Stomach (tissue), 9 donors: ENCODE results near the gene INPP4B. TPM values are rescaled to one million over a fixed set of nuclear protein-coding genes. Genes with fewer than 3 reads are reported as not detected.

ENCODE experiments used
- DNase-seq, 2 donors: peaks; one replicate each; pipeline versions ENCODE4 v3.0.0 to v3.0.0-alpha.2; 2013 to 2019
- H3K27ac ChIP-seq, 5 donors: fragments of 200-600 bp in 4 of 5; sonication (generic) in 4 of 5; one replicate each; pipeline ENCODE4 v1.5.1; 2013 to 2019; ENCODE audit warnings: mild to moderate bottlenecking in 1 of 5, moderate library complexity in 1 of 5
- H3K27me3 ChIP-seq, 3 donors: fragments of 200-600 bp; sonication (generic); one replicate each; pipeline ENCODE4 v1.5.1; 2017 to 2019; ENCODE audit warnings: mixed run types in 1 of 3
- H3K36me3 ChIP-seq, 4 donors: fragments of 200-600 bp; sonication (generic); 1 replicate in 3 of 4; 2 replicates in 1 of 4; pipeline ENCODE4 v1.5.1; 2016 to 2019
- H3K4me1 ChIP-seq, 4 donors: fragments of 200-600 bp; sonication (generic); one replicate each; pipeline ENCODE4 v1.5.1; 2016 to 2019
- H3K4me3 ChIP-seq, 4 donors: fragments of 200-600 bp; sonication (generic) in 3 of 4; one replicate each; pipeline ENCODE4 v1.5.1; 2016 to 2019; ENCODE audit warnings: mild to moderate bottlenecking in 1 of 4
- H3K9me3 ChIP-seq, 4 donors: fragments of 200-600 bp; sonication (generic); one replicate each; pipeline ENCODE4 v1.5.1; 2016 to 2019
- EP300 ChIP-seq: sonication (generic); formaldehyde crosslinking; IDR thresholded peaks from one replicate; pipeline ENCODE4 v1.6.1; 2017; ENCODE audit warnings: antibody characterized with exemption
- POLR2A ChIP-seq, 4 donors: fragments of 450-650 bp; IDR thresholded peaks; one replicate each; pipeline ENCODE4 v1.6.1; 2016; ENCODE audit warnings: antibody characterized with exemption in 4 of 4, control low read depth in 2 of 4, mild to moderate bottlenecking in 1 of 4, moderate library complexity in 1 of 4
- POLR2AphosphoS5 ChIP-seq, 3 donors: sonication (generic); formaldehyde crosslinking; IDR thresholded peaks; one replicate each; pipeline ENCODE4 v1.6.1; 2016; ENCODE audit warnings: antibody characterized with exemption in 3 of 3
- WGBS, 5 donors: extraction: QIAGEN DNeasy Blood & Tissue Kit in 3 of 5; methylation state at CpG; one replicate each; pipeline versions ENCODE4 v1.1.5 to v1.1.7; 2013 to 2018; 5-methylcytosine and 5-hydroxymethylcytosine counted together
- intact Hi-C: fragments of 100-400 bp; cut with DNase I; formaldehyde crosslinking; loops from one replicate; pipeline ENCODE4 v1.15.1; 2023; ENCODE audit warnings: low total_unique reads
- polyA plus RNA-seq, 3 donors: library from polyadenylated mRNA; stranded (reverse); fragments of 200-250 nt; gene quantifications; one replicate each; pipeline ENCODE4 v1.2.3, GENCODE V29; 2013
- total RNA-seq, 5 donors: library from RNA; depleted of rRNA; stranded (reverse); fragments of >200 nt; gene quantifications; one replicate each; pipeline versions ENCODE4 v1.1.0 to v1.2.3, GENCODE V29; 2014 to 2016
- TF ChIP-seq, protein P1 (sequence below), 7 experiments: fragments of 450-650 bp in 4 of 7; fragments of 200-600 bp in 3 of 7; sonication (generic) in 3 of 7; IDR thresholded peaks; one replicate each; pipeline ENCODE4 v1.5.1; 2016 to 2019; ENCODE audit warnings: antibody characterized with exemption in 7 of 7, control low read depth in 2 of 7, mild to moderate bottlenecking in 1 of 7
- donor health status: healthy with polysubstance abuse.
- donor health status: Bipolar disorder and iron deficiency.
- donor health status: healthy.

Gene INPP4B
- total and polyA plus RNA-seq, 8 donors, result 1.4 to 96.9 (median 11.7) TPM

DNA sequence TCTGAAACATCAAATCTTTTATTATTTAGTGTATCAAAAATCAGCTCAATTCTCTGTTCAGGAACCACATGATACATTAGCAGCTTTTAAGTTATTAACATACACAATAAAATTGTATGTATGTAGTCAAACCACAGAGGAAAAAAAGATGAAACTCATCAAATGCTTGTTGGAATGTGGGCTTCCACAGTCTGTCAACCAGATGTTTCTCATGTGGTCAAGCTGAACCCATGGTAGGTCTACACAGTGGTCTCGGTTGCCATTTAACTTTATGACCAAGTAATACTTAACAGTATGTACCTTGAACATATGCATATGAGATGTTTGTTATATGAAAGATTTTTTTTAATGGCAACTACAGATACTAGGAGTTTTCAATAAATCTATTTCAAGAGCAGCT lies 781.9 kb downstream of the INPP4B start:
- Histone ChIP-seq H3K36me3 (peaks cover 0 to 6% (median 0%) of the 10 kb centered on the region in 4 donors), H3K4me3 (no peak overlapping the region), H3K27ac (no peak overlapping the region), H3K4me1 (no peaks in the 10 kb centered on the region), H3K27me3 (no peaks in the 10 kb centered on the region), H3K9me3 (peaks cover 0 to 16% (median 7%) of the 10 kb centered on the region in 4 donors)
- TF ChIP-seq POLR2A (IDR thresholded peaks at IDR 0.05) (no peak), POLR2AphosphoS5 (IDR thresholded peaks at IDR 0.05) (no peak), EP300 (no peak)
- TF ChIP-seq, protein P1, sequence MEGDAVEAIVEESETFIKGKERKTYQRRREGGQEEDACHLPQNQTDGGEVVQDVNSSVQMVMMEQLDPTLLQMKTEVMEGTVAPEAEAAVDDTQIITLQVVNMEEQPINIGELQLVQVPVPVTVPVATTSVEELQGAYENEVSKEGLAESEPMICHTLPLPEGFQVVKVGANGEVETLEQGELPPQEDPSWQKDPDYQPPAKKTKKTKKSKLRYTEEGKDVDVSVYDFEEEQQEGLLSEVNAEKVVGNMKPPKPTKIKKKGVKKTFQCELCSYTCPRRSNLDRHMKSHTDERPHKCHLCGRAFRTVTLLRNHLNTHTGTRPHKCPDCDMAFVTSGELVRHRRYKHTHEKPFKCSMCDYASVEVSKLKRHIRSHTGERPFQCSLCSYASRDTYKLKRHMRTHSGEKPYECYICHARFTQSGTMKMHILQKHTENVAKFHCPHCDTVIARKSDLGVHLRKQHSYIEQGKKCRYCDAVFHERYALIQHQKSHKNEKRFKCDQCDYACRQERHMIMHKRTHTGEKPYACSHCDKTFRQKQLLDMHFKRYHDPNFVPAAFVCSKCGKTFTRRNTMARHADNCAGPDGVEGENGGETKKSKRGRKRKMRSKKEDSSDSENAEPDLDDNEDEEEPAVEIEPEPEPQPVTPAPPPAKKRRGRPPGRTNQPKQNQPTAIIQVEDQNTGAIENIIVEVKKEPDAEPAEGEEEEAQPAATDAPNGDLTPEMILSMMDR (IDR thresholded peaks at IDR 0.05), result no peak
- WGBS, 5 donors, result 84 to 100% (median 90%) methylated on average over 1 of the region's 1 CpG
- intact Hi-C loops, result no loop called here
- DNase-seq, result no peak

DNA sequence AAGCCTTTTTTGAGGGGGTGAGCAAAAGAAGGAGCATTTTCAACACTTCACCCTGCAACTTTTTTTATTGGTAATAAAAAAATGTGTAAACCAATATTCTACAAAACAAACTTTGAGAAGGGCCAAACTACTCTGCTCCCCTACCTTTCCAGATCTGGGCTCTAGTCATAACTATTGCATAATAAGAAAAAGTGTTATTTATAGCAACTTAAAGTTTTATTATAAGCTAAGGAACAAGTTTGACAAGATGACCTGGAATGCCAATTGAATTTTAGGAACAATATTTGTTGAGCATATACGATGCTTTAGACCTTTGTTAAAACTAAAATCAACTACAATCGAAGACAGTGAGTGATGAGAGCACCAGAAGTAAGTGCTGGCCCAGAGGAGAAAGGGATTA lies 800.1 kb downstream of the INPP4B start:
- no peaks in the 10 kb centered on the region for H3K27me3 ChIP-seq
- intact Hi-C loops, result no loop called here
- H3K9me3 ChIP-seq, result no peaks in the 10 kb centered on the region
- 83 to 93% (median 86%) methylated on average over 2 of the region's 2 CpGs for WGBS, 5 donors
- no peak for DNase-seq
- no peaks in the 10 kb centered on the region for H3K4me1 ChIP-seq
- TF ChIP-seq POLR2AphosphoS5 (IDR thresholded peaks at IDR 0.05) (no peak), EP300 (no peak), POLR2A (IDR thresholded peaks at IDR 0.05) (no peak)
- TF ChIP-seq, protein P1 (IDR thresholded peaks at IDR 0.05), result no peak
- no peak overlapping the region for H3K4me3 ChIP-seq
- H3K27ac ChIP-seq, result no peak overlapping the region
- no peaks in the 10 kb centered on the region for H3K36me3 ChIP-seq

GRCh38 chr4:142044271-142044670 lies 801.8 kb downstream of the INPP4B start:
- intact Hi-C loops, result no loop called here
- Histone ChIP-seq H3K4me3 (no peak overlapping the region), H3K27ac (no peak overlapping the region), H3K9me3 (no peaks in the 10 kb centered on the region), H3K4me1 (no peaks in the 10 kb centered on the region), H3K27me3 (no peaks in the 10 kb centered on the region), H3K36me3 (no peaks in the 10 kb centered on the region)
- WGBS, 5 donors, result 42 to 54% (median 45%) methylated on average over 3 of the region's 3 CpGs
- DNase-seq, result no peak
- TF ChIP-seq, protein P1 (IDR thresholded peaks at IDR 0.05), result no peak
- TF ChIP-seq EP300, result no peak
- no peak for TF ChIP-seq POLR2A (IDR thresholded peaks at IDR 0.05)
- no peak for TF ChIP-seq POLR2AphosphoS5 (IDR thresholded peaks at IDR 0.05)

GRCh38 chr4:142043509-142043908 lies 802.6 kb downstream of the INPP4B start:
- H3K4me3 ChIP-seq, result no peak overlapping the region
- no peak for TF ChIP-seq POLR2A (IDR thresholded peaks at IDR 0.05)
- no peak overlapping the region for H3K27ac ChIP-seq
- no peak for DNase-seq
- intact Hi-C loops, result no loop called here
- H3K27me3 ChIP-seq, result no peaks in the 10 kb centered on the region
- no peaks in the 10 kb centered on the region for H3K4me1 ChIP-seq
- no peaks in the 10 kb centered on the region for H3K9me3 ChIP-seq
- no peaks in the 10 kb centered on the region for H3K36me3 ChIP-seq

DNA sequence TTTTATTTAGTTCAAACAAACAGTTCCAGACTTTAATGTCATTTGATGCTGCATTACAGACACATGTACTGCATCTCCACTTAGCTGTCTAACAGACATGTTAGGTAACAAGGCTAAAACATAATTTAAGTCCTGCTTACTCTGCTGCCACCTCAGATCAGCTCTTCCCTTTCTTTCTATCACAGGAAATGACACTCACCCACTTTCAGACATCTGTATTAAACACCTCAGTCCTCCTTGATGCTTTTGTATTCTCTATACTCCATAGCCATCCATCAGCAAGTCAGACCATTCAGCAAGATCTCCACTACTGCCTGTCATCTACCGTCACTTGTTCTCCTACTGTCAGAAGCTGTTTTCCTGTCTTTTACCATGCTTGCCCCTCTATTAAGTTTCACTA lies 804.3 kb downstream of the INPP4B start:
- Histone ChIP-seq H3K9me3 (no peaks in the 10 kb centered on the region), H3K27ac (no peak overlapping the region), H3K4me3 (no peak overlapping the region), H3K27me3 (no peaks in the 10 kb centered on the region), H3K36me3 (no peaks in the 10 kb centered on the region), H3K4me1 (peaks cover 0 to 8% (median 4%) of the 10 kb centered on the region in 4 donors)
- DNase-seq, result no peak
- TF ChIP-seq, protein P1 (IDR thresholded peaks at IDR 0.05), result no peak
- TF ChIP-seq EP300, result no peak
- no peak for TF ChIP-seq POLR2AphosphoS5 (IDR thresholded peaks at IDR 0.05)
- TF ChIP-seq POLR2A (IDR thresholded peaks at IDR 0.05), result no peak
- 86 to 100% (median 90%) methylated on average over 1 of the region's 1 CpG for WGBS, 5 donors
- intact Hi-C loops, result no loop called here
